COLO668 (cell line): Measurements from ENCODE around the gene ESRRG.

ENCODE experiments used
- DNase-seq: peaks from one replicate; lab custom pipeline; 2025; ENCODE audit not compliant: unreplicated experiment; lab: John Stamatoyannopoulos, UW

Gene ESRRG

GRCh38 chr1:216723274-216723780 lies at the start of gene ESRRG:
ESRRG (minus strand) TSS chr1:216723429; CDS start chr1:216723299, 130 bp downstream.
- DNase-seq, result peak; percentile 75

GRCh38 chr1:216771922-216772321 lies 48.7 kb upstream of the ESRRG start:
- no peak for DNase-seq

- DNase-seq, result no peak
These were observed 43.6 kb upstream of the ESRRG start for GRCh38 chr1:216766633-216767327.

- DNase-seq, result no peak
These were observed 42.4 kb upstream of the ESRRG start for GRCh38 chr1:216765346-216766300.

- DNase-seq, result no peak
These were observed 34.9 kb upstream of the ESRRG start for GRCh38 chr1:216758161-216758560.

GRCh38 chr1:216757110-216757509 lies 33.9 kb upstream of the ESRRG start:
- DNase-seq, result no peak

GRCh38 chr1:216750961-216751360 lies 27.7 kb upstream of the ESRRG start:
- DNase-seq, result no peak

- peak; percentile 33 for DNase-seq
These were observed 26.9 kb upstream of the ESRRG start for GRCh38 chr1:216750031-216750627.

- no peak for DNase-seq
These were observed 26.0 kb upstream of the ESRRG start for GRCh38 chr1:216749232-216749631.

- DNase-seq, result peak; percentile 13
These were observed 19.4 kb upstream of the ESRRG start for GRCh38 chr1:216742625-216743024.

- DNase-seq, result no peak
These were observed 17.1 kb upstream of the ESRRG start for GRCh38 chr1:216740331-216740730.

- DNase-seq, result no peak
These were observed 16.6 kb upstream of the ESRRG start for GRCh38 chr1:216739793-216740192.

GRCh38 chr1:216732121-216732520 lies 8.9 kb upstream of the ESRRG start:
- DNase-seq, result no peak

GRCh38 chr1:216731562-216731961 lies 8.3 kb upstream of the ESRRG start:
- DNase-seq, result no peak

GRCh38 chr1:216726435-216726834 lies 3.2 kb upstream of the ESRRG start:
- no peak for DNase-seq

GRCh38 chr1:216722821-216723220 lies 408 bp downstream of the ESRRG start:
- DNase-seq, result no peak

GRCh38 chr1:216721863-216722262 lies 1.4 kb downstream of the ESRRG start:
- no peak for DNase-seq

GRCh38 chr1:216721062-216721461 lies 2.2 kb downstream of the ESRRG start:
- DNase-seq, result no peak

- no peak for DNase-seq
These were observed 11.5 kb downstream of the ESRRG start for GRCh38 chr1:216711712-216712111.

- DNase-seq, result no peak
These were observed 12.5 kb downstream of the ESRRG start for GRCh38 chr1:216710598-216711333.

- DNase-seq, result no peak
These were observed 13.2 kb downstream of the ESRRG start for GRCh38 chr1:216710055-216710454.
